Measurements from ENCODE around the gene MRPS22. TPM values are rescaled to one million over a fixed set of nuclear protein-coding genes. Genes with fewer than 3 reads are reported as not detected.

The MRPS22 gene
- total and polyA plus RNA-seq, 9 of the 15 experiments (the other 6 are each of a cell fraction or from before 2014, with no cell fraction given) = 148 to 397 (median 229) TPM

GRCh38 chr3:139299261-139300132 is 44.3 kb upstream of the MRPS22 start (continued):
- TF ChIP-seq, protein P1, sequence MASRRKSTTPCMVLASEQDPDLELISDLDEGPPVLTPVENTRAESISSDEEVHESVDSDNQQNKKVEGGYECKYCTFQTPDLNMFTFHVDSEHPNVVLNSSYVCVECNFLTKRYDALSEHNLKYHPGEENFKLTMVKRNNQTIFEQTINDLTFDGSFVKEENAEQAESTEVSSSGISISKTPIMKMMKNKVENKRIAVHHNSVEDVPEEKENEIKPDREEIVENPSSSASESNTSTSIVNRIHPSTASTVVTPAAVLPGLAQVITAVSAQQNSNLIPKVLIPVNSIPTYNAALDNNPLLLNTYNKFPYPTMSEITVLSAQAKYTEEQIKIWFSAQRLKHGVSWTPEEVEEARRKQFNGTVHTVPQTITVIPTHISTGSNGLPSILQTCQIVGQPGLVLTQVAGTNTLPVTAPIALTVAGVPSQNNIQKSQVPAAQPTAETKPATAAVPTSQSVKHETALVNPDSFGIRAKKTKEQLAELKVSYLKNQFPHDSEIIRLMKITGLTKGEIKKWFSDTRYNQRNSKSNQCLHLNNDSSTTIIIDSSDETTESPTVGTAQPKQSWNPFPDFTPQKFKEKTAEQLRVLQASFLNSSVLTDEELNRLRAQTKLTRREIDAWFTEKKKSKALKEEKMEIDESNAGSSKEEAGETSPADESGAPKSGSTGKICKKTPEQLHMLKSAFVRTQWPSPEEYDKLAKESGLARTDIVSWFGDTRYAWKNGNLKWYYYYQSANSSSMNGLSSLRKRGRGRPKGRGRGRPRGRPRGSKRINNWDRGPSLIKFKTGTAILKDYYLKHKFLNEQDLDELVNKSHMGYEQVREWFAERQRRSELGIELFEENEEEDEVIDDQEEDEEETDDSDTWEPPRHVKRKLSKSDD (conservative IDR thresholded peaks at IDR 0.05; ENCODE audit: low read length) = no peak
- TF ChIP-seq, protein P2, sequence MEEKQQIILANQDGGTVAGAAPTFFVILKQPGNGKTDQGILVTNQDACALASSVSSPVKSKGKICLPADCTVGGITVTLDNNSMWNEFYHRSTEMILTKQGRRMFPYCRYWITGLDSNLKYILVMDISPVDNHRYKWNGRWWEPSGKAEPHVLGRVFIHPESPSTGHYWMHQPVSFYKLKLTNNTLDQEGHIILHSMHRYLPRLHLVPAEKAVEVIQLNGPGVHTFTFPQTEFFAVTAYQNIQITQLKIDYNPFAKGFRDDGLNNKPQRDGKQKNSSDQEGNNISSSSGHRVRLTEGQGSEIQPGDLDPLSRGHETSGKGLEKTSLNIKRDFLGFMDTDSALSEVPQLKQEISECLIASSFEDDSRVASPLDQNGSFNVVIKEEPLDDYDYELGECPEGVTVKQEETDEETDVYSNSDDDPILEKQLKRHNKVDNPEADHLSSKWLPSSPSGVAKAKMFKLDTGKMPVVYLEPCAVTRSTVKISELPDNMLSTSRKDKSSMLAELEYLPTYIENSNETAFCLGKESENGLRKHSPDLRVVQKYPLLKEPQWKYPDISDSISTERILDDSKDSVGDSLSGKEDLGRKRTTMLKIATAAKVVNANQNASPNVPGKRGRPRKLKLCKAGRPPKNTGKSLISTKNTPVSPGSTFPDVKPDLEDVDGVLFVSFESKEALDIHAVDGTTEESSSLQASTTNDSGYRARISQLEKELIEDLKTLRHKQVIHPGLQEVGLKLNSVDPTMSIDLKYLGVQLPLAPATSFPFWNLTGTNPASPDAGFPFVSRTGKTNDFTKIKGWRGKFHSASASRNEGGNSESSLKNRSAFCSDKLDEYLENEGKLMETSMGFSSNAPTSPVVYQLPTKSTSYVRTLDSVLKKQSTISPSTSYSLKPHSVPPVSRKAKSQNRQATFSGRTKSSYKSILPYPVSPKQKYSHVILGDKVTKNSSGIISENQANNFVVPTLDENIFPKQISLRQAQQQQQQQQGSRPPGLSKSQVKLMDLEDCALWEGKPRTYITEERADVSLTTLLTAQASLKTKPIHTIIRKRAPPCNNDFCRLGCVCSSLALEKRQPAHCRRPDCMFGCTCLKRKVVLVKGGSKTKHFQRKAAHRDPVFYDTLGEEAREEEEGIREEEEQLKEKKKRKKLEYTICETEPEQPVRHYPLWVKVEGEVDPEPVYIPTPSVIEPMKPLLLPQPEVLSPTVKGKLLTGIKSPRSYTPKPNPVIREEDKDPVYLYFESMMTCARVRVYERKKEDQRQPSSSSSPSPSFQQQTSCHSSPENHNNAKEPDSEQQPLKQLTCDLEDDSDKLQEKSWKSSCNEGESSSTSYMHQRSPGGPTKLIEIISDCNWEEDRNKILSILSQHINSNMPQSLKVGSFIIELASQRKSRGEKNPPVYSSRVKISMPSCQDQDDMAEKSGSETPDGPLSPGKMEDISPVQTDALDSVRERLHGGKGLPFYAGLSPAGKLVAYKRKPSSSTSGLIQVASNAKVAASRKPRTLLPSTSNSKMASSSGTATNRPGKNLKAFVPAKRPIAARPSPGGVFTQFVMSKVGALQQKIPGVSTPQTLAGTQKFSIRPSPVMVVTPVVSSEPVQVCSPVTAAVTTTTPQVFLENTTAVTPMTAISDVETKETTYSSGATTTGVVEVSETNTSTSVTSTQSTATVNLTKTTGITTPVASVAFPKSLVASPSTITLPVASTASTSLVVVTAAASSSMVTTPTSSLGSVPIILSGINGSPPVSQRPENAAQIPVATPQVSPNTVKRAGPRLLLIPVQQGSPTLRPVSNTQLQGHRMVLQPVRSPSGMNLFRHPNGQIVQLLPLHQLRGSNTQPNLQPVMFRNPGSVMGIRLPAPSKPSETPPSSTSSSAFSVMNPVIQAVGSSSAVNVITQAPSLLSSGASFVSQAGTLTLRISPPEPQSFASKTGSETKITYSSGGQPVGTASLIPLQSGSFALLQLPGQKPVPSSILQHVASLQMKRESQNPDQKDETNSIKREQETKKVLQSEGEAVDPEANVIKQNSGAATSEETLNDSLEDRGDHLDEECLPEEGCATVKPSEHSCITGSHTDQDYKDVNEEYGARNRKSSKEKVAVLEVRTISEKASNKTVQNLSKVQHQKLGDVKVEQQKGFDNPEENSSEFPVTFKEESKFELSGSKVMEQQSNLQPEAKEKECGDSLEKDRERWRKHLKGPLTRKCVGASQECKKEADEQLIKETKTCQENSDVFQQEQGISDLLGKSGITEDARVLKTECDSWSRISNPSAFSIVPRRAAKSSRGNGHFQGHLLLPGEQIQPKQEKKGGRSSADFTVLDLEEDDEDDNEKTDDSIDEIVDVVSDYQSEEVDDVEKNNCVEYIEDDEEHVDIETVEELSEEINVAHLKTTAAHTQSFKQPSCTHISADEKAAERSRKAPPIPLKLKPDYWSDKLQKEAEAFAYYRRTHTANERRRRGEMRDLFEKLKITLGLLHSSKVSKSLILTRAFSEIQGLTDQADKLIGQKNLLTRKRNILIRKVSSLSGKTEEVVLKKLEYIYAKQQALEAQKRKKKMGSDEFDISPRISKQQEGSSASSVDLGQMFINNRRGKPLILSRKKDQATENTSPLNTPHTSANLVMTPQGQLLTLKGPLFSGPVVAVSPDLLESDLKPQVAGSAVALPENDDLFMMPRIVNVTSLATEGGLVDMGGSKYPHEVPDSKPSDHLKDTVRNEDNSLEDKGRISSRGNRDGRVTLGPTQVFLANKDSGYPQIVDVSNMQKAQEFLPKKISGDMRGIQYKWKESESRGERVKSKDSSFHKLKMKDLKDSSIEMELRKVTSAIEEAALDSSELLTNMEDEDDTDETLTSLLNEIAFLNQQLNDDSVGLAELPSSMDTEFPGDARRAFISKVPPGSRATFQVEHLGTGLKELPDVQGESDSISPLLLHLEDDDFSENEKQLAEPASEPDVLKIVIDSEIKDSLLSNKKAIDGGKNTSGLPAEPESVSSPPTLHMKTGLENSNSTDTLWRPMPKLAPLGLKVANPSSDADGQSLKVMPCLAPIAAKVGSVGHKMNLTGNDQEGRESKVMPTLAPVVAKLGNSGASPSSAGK (IDR thresholded peaks at IDR 0.05) = no peak
- TF ChIP-seq CHD2 (IDR thresholded peaks at IDR 0.05; ENCODE audit: low read depth, low read length) (no peak), ZNF146 (CRISPR knock-in tag; IDR thresholded peaks at IDR 0.05; ENCODE audit: unreplicated experiment) (no peak), RHOXF2B (CRISPR knock-in tag; conservative IDR thresholded peaks at IDR 0.05) (no peak), HDGF (IDR thresholded peaks at IDR 0.05) (no peak), ZFX (CRISPR knock-in tag; IDR thresholded peaks at IDR 0.05) (peak; percentile 59)
- TF ChIP-seq, protein P3, sequence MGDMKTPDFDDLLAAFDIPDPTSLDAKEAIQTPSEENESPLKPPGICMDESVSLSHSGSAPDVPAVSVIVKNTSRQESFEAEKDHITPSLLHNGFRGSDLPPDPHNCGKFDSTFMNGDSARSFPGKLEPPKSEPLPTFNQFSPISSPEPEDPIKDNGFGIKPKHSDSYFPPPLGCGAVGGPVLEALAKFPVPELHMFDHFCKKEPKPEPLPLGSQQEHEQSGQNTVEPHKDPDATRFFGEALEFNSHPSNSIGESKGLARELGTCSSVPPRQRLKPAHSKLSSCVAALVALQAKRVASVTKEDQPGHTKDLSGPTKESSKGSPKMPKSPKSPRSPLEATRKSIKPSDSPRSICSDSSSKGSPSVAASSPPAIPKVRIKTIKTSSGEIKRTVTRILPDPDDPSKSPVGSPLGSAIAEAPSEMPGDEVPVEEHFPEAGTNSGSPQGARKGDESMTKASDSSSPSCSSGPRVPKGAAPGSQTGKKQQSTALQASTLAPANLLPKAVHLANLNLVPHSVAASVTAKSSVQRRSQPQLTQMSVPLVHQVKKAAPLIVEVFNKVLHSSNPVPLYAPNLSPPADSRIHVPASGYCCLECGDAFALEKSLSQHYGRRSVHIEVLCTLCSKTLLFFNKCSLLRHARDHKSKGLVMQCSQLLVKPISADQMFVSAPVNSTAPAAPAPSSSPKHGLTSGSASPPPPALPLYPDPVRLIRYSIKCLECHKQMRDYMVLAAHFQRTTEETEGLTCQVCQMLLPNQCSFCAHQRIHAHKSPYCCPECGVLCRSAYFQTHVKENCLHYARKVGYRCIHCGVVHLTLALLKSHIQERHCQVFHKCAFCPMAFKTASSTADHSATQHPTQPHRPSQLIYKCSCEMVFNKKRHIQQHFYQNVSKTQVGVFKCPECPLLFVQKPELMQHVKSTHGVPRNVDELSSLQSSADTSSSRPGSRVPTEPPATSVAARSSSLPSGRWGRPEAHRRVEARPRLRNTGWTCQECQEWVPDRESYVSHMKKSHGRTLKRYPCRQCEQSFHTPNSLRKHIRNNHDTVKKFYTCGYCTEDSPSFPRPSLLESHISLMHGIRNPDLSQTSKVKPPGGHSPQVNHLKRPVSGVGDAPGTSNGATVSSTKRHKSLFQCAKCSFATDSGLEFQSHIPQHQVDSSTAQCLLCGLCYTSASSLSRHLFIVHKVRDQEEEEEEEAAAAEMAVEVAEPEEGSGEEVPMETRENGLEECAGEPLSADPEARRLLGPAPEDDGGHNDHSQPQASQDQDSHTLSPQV (IDR thresholded peaks at IDR 0.05) = peak; percentile 93
